ENCODE results near the gene CELF2. TPM values are rescaled to one million over a fixed set of nuclear protein-coding genes. Genes with fewer than 3 reads are reported as not detected.

The CELF2 gene
- total and polyA plus RNA-seq, 9 of the 15 experiments (the other 6 are each of a cell fraction or from before 2014, with no cell fraction given) = 4.0 to 20.3 (median 11.1) TPM

DNA sequence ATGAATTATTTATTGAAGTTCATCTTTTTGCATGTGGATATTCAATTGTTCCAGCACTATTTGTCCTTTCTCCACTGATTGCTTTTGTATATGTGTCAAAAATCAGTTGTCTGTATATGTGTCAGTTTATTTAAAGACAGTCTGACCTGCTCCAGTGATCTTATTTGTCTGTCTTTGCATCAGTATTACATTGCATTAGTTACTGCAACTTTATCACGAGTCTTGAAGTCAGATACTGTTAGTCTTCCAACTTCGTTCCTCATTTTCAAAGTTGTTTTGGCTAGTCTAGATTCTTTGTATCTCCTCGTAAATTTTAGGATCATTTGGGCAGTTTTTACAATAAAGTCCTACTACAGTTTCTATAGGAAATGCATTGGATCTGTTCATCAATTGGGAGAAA is 166.4 kb downstream of the CELF2 start (continued):
- TF ChIP-seq, protein P1, sequence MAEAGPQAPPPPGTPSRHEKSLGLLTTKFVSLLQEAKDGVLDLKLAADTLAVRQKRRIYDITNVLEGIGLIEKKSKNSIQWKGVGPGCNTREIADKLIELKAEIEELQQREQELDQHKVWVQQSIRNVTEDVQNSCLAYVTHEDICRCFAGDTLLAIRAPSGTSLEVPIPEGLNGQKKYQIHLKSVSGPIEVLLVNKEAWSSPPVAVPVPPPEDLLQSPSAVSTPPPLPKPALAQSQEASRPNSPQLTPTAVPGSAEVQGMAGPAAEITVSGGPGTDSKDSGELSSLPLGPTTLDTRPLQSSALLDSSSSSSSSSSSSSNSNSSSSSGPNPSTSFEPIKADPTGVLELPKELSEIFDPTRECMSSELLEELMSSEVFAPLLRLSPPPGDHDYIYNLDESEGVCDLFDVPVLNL (CRISPR knock-in tag; IDR thresholded peaks at IDR 0.05; ENCODE audit: low read depth) = no peak
- TF ChIP-seq, protein P2, sequence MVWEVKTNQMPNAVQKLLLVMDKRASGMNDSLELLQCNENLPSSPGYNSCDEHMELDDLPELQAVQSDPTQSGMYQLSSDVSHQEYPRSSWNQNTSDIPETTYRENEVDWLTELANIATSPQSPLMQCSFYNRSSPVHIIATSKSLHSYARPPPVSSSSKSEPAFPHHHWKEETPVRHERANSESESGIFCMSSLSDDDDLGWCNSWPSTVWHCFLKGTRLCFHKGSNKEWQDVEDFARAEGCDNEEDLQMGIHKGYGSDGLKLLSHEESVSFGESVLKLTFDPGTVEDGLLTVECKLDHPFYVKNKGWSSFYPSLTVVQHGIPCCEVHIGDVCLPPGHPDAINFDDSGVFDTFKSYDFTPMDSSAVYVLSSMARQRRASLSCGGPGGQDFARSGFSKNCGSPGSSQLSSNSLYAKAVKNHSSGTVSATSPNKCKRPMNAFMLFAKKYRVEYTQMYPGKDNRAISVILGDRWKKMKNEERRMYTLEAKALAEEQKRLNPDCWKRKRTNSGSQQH (CRISPR knock-in tag; IDR thresholded peaks at IDR 0.05) = no peak
- TF ChIP-seq ZNF41 (CRISPR knock-in tag; conservative IDR thresholded peaks at IDR 0.05) = no peak
- no peak for TF ChIP-seq BCL6 (CRISPR knock-in tag; IDR thresholded peaks at IDR 0.05)
- TF ChIP-seq GATA2 (CRISPR knock-in tag; IDR thresholded peaks at IDR 0.05) = no peak
- TF ChIP-seq SMC3 (conservative IDR thresholded peaks at IDR 0.05; ENCODE audit: insufficient read depth, low read depth, low read length) = no peak
- TF ChIP-seq CAMTA2 (CRISPR knock-in tag; conservative IDR thresholded peaks at IDR 0.05) = no peak
- TF ChIP-seq PML (IDR thresholded peaks at IDR 0.05; ENCODE audit: low read length) = no peak
- TF ChIP-seq, protein P3, sequence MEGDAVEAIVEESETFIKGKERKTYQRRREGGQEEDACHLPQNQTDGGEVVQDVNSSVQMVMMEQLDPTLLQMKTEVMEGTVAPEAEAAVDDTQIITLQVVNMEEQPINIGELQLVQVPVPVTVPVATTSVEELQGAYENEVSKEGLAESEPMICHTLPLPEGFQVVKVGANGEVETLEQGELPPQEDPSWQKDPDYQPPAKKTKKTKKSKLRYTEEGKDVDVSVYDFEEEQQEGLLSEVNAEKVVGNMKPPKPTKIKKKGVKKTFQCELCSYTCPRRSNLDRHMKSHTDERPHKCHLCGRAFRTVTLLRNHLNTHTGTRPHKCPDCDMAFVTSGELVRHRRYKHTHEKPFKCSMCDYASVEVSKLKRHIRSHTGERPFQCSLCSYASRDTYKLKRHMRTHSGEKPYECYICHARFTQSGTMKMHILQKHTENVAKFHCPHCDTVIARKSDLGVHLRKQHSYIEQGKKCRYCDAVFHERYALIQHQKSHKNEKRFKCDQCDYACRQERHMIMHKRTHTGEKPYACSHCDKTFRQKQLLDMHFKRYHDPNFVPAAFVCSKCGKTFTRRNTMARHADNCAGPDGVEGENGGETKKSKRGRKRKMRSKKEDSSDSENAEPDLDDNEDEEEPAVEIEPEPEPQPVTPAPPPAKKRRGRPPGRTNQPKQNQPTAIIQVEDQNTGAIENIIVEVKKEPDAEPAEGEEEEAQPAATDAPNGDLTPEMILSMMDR (IDR thresholded peaks at IDR 0.05 in 2 of 3, conservative IDR thresholded peaks at IDR 0.05 in 1 of 3; ENCODE audit: insufficient read depth in 2 of 3, low read depth in 1 of 3, low read length in 3 of 3) = no peak

Data from K562 (cell line).